ENCODE data around the gene KIAA1143. TPM values are rescaled to one million over a fixed set of nuclear protein-coding genes. Genes with fewer than 3 reads are reported as not detected.

The KIAA1143 gene
- total and polyA plus RNA-seq, 9 of the 15 experiments (the other 6 are each of a cell fraction or from before 2014, with no cell fraction given), result 25.6 to 72.0 (median 42.2) TPM

GRCh38 chr3:44771424-44772098 lies 10.1 kb upstream of the KIAA1143 start (continued):
- TF ChIP-seq MGA (IDR thresholded peaks at IDR 0.05) (no peak), SP1 (CRISPR knock-in tag; IDR thresholded peaks at IDR 0.05) (no peak), ZNF444 (CRISPR knock-in tag; IDR thresholded peaks at IDR 0.05) (no peak), NR2C2 (CRISPR knock-in tag; IDR thresholded peaks at IDR 0.05) (no peak), NR2C2 (tag; IDR thresholded peaks at IDR 0.05) (no peak), C11orf30 (IDR thresholded peaks at IDR 0.05; ENCODE audit: low read depth) (peak; percentile 62)

Data from K562 (cell line).